Trophoblast cell (in vitro differentiated cells and primary cell): ENCODE measurements around the gene SMAP1.

Experiments used
- DNase-seq, 2 donors: peaks; one replicate each; pipeline ENCODE4 v3.0.0-alpha.2; 2016
- H2AFZ ChIP-seq: 2 replicates; pipeline ENCODE4 v1.6.1; 2013; ENCODE audit warnings: low read length, moderate library complexity, mild to moderate bottlenecking; ENCODE audit not compliant: insufficient read depth, poor library complexity
- H2AK5ac ChIP-seq: 2 replicates; pipeline ENCODE4 v1.6.1; 2013; ENCODE audit warnings: mild to moderate bottlenecking, low read length
- H2BK120ac ChIP-seq: 2 replicates; pipeline ENCODE4 v1.6.1; 2013; ENCODE audit warnings: low read length, mild to moderate bottlenecking, moderate library complexity; ENCODE audit not compliant: insufficient read depth, poor library complexity
- H2BK12ac ChIP-seq: 2 replicates; pipeline ENCODE4 v1.6.1; 2013; ENCODE audit warnings: mild to moderate bottlenecking, low read length, moderate library complexity
- H2BK5ac ChIP-seq: 2 replicates; pipeline ENCODE4 v1.6.1; 2013; ENCODE audit warnings: low read length, low read depth, moderate library complexity, mild to moderate bottlenecking; ENCODE audit not compliant: poor library complexity
- H3K14ac ChIP-seq: 2 replicates; pipeline ENCODE4 v1.6.1; 2013; ENCODE audit warnings: mild to moderate bottlenecking, low read length
- H3K18ac ChIP-seq: 2 replicates; pipeline ENCODE4 v1.6.1; 2013; ENCODE audit warnings: mild to moderate bottlenecking, low read length
- H3K23ac ChIP-seq: 2 replicates; pipeline ENCODE4 v1.6.1; 2013; ENCODE audit warnings: low read length
- H3K27ac ChIP-seq: 2 replicates; pipeline ENCODE4 v1.5.1; 2013; ENCODE audit warnings: low read depth, mild to moderate bottlenecking, inconsistent platforms, low read length, moderate library complexity
- H3K27me3 ChIP-seq: 2 replicates; pipeline ENCODE4 v1.6.1; 2013; ENCODE audit warnings: inconsistent platforms, mild to moderate bottlenecking, low read length, moderate library complexity; ENCODE audit not compliant: insufficient read depth
- H3K36me3 ChIP-seq, 2 experiments: 1 replicate in 1 of 2; 2 replicates in 1 of 2; pipeline ENCODE4 v1.6.1; 2013; ENCODE audit warnings: low read length in 2 of 2, mild to moderate bottlenecking in 2 of 2, moderate library complexity in 1 of 2; ENCODE audit not compliant: insufficient read depth in 2 of 2, control insufficient read depth in 1 of 2
- H3K4ac ChIP-seq: 2 replicates; pipeline ENCODE4 v1.6.1; 2013; ENCODE audit warnings: low read depth, mild to moderate bottlenecking, low read length, moderate library complexity
- H3K4me1 ChIP-seq, 2 experiments: 1 replicate in 1 of 2; 2 replicates in 1 of 2; pipeline ENCODE4 v1.6.1; 2013; ENCODE audit warnings: low read length in 2 of 2, mild to moderate bottlenecking in 2 of 2, moderate library complexity in 1 of 2; ENCODE audit not compliant: insufficient read depth in 2 of 2, control insufficient read depth in 1 of 2
- H3K4me2 ChIP-seq: 2 replicates; pipeline ENCODE4 v1.6.1; 2013; ENCODE audit warnings: inconsistent platforms, mild to moderate bottlenecking, low read length, moderate library complexity
- H3K4me3 ChIP-seq: 2 replicates; pipeline ENCODE4 v1.5.1; 2013; ENCODE audit warnings: mild to moderate bottlenecking, low read depth, low read length, inconsistent platforms
- H3K79me1 ChIP-seq: one replicate; pipeline ENCODE4 v1.6.1; 2013; ENCODE audit warnings: low read length
- H3K79me2 ChIP-seq: 2 replicates; pipeline ENCODE4 v1.6.1; 2013; ENCODE audit warnings: low read length, mild to moderate bottlenecking; ENCODE audit not compliant: control insufficient read depth, insufficient read depth, poor library complexity
- H3K9ac ChIP-seq: 2 replicates; pipeline ENCODE4 v1.6.1; 2013; ENCODE audit warnings: mild to moderate bottlenecking, low read length
- H3K9me3 ChIP-seq: 2 replicates; pipeline ENCODE4 v1.6.1; 2013; ENCODE audit warnings: low read depth, mild to moderate bottlenecking, control low read depth, inconsistent platforms, low read length; ENCODE audit not compliant: insufficient read depth
- H4K12ac ChIP-seq: 2 replicates; pipeline ENCODE4 v1.6.1; 2013; ENCODE audit warnings: low read depth, mild to moderate bottlenecking, low read length, moderate library complexity
- H4K8ac ChIP-seq: 2 replicates; pipeline ENCODE4 v1.6.1; 2013; ENCODE audit warnings: low read depth, mild to moderate bottlenecking, low read length, moderate library complexity
- H4K91ac ChIP-seq: one replicate; pipeline ENCODE4 v1.6.1; 2013; ENCODE audit warnings: low read depth, mild to moderate bottlenecking, low read length, moderate library complexity
- WGBS: extraction: QIAGEN DNeasy Blood & Tissue Kit; methylation state at CpG from one replicate; pipeline ENCODE4 v1.1.7; 2013; ENCODE audit warnings: missing lambda C conversion rate; ENCODE audit not compliant: insufficient read length, insufficient coverage; ENCODE audit errors: extremely low coverage; 5-methylcytosine and 5-hydroxymethylcytosine counted together

SMAP1 gene

DNA sequence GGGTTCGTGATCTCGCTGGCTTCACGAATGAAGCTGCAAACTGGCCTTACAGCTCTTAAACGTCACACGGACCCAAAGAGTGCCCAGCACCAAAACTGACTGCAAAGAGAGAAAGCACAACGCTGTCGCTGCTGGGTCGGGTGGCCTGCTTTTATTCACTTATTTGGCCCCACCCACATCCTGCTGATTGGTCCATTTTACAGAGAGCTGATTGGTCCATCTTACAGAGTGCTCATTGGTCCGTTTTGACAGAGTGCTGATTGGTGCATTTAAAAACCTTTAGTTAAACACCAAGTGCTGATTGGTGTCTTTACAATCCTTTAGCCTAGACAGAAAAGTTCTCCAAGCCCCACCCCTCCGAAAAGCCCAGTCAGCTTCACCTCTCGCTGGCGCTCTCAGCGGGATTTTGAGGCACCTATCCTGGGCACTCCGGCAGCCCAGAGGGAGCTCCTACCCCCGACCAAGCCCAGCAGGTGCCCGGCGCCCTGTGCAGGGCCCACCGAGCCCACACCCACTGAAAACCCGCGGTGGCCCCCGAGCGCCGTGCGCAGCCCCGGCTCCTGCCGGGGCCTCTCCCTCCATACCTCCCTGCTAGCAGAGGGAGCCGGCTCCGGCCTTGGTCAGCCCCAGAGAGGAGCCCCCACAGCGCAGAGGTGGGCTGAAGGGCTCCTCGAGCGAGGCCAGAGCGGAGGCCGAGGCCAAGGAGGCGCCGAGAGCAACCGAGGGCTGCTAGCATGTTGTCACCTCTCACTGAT is 40.0 kb upstream of the SMAP1 start:
- no CpG with 5 or more reads among the region's 36 CpGs for WGBS
- no peak overlapping the region for H2BK12ac ChIP-seq
- no peak overlapping the region for H4K91ac ChIP-seq
- no peak overlapping the region for H4K12ac ChIP-seq
- H2BK5ac ChIP-seq, result no peak overlapping the region
- H2BK120ac ChIP-seq, result no peak overlapping the region
- H3K27me3 ChIP-seq, result no peaks in the 10 kb centered on the region
- H3K79me2 ChIP-seq, result no peaks in the 10 kb centered on the region
- H4K8ac ChIP-seq, result no peak overlapping the region
- no peak overlapping the region for H3K14ac ChIP-seq
- no peak overlapping the region for H3K9ac ChIP-seq
- H3K27ac ChIP-seq, result no peak overlapping the region
- no peaks in the 10 kb centered on the region for H3K79me1 ChIP-seq
- no peak overlapping the region for H2AFZ ChIP-seq
- no peaks in the 10 kb centered on the region for H3K4me1 ChIP-seq
- H3K23ac ChIP-seq, result no peak overlapping the region
- H3K4me2 ChIP-seq, result no peak overlapping the region
- H3K4ac ChIP-seq, result no peak overlapping the region
- no peak for DNase-seq
- H2AK5ac ChIP-seq, result no peak overlapping the region
- H3K18ac ChIP-seq, result no peak overlapping the region
- no peak overlapping the region for H3K4me3 ChIP-seq
- H3K9me3 ChIP-seq, result no peaks in the 10 kb centered on the region
- no peaks in the 10 kb centered on the region for H3K36me3 ChIP-seq

GRCh38 chr6:70629929-70630328 is 37.8 kb upstream of the SMAP1 start:
- H3K9ac ChIP-seq, result no peak overlapping the region
- H3K9me3 ChIP-seq, result no peaks in the 10 kb centered on the region
- H2AK5ac ChIP-seq, result no peak overlapping the region
- no CpG with 5 or more reads among the region's 1 CpG for WGBS
- no peak overlapping the region for H2AFZ ChIP-seq
- H3K4ac ChIP-seq, result no peak overlapping the region
- no peak overlapping the region for H3K14ac ChIP-seq
- no peak overlapping the region for H3K18ac ChIP-seq
- H3K79me2 ChIP-seq, result no peaks in the 10 kb centered on the region
- no peak overlapping the region for H2BK5ac ChIP-seq
- H2BK12ac ChIP-seq, result no peak overlapping the region
- no peaks in the 10 kb centered on the region for H3K27me3 ChIP-seq
- H4K8ac ChIP-seq, result no peak overlapping the region
- no peak overlapping the region for H3K4me3 ChIP-seq
- no peaks in the 10 kb centered on the region for H3K4me1 ChIP-seq
- H3K36me3 ChIP-seq, result no peaks in the 10 kb centered on the region
- no peak overlapping the region for H4K91ac ChIP-seq
- no peaks in the 10 kb centered on the region for H3K79me1 ChIP-seq
- DNase-seq, result peak in 1 of 2 donors; percentile 8
- no peak overlapping the region for H3K23ac ChIP-seq
- H4K12ac ChIP-seq, result no peak overlapping the region
- H3K27ac ChIP-seq, result no peak overlapping the region
- H3K4me2 ChIP-seq, result no peak overlapping the region
- no peak overlapping the region for H2BK120ac ChIP-seq

- no peak overlapping the region for H4K12ac ChIP-seq
- WGBS, result no CpG with 5 or more reads among the region's 2 CpGs
- H3K18ac ChIP-seq, result no peak overlapping the region
- H3K27ac ChIP-seq, result no peak overlapping the region
- no peak overlapping the region for H4K91ac ChIP-seq
- H3K4me2 ChIP-seq, result no peak overlapping the region
- no peak overlapping the region for H2BK12ac ChIP-seq
- H3K9me3 ChIP-seq, result no peaks in the 10 kb centered on the region
- no peaks in the 10 kb centered on the region for H3K79me2 ChIP-seq
- no peak overlapping the region for H3K14ac ChIP-seq
- H2AFZ ChIP-seq, result no peak overlapping the region
- no peaks in the 10 kb centered on the region for H3K27me3 ChIP-seq
- no peak for DNase-seq
- no peak overlapping the region for H2BK5ac ChIP-seq
- H3K4me1 ChIP-seq, result no peaks in the 10 kb centered on the region
- H3K4ac ChIP-seq, result no peak overlapping the region
- H3K79me1 ChIP-seq, result no peaks in the 10 kb centered on the region
- H4K8ac ChIP-seq, result no peak overlapping the region
- no peak overlapping the region for H2BK120ac ChIP-seq
- no peak overlapping the region for H3K23ac ChIP-seq
- no peak overlapping the region for H3K9ac ChIP-seq
- no peak overlapping the region for H2AK5ac ChIP-seq
- H3K4me3 ChIP-seq, result no peak overlapping the region
- H3K36me3 ChIP-seq, result no peaks in the 10 kb centered on the region
These were observed 33.8 kb upstream of the SMAP1 start for GRCh38 chr6:70633870-70634269.

- Histone ChIP-seq H2AFZ (no peak overlapping the region), H3K4me2 (no peak overlapping the region), H3K23ac (no peak overlapping the region), H3K9me3 (no peaks in the 10 kb centered on the region), H3K18ac (no peak overlapping the region), H3K79me1 (no peaks in the 10 kb centered on the region), H4K91ac (no peak overlapping the region), H4K12ac (no peak overlapping the region), H2BK120ac (no peak overlapping the region), H2AK5ac (no peak overlapping the region), H3K4me3 (no peak overlapping the region), H3K4me1 (no peaks in the 10 kb centered on the region), H2BK5ac (no peak overlapping the region), H4K8ac (no peak overlapping the region), H3K9ac (no peak overlapping the region), H3K14ac (no peak overlapping the region), H3K79me2 (no peaks in the 10 kb centered on the region), H3K4ac (no peak overlapping the region), H3K27ac (no peak overlapping the region), H3K27me3 (no peaks in the 10 kb centered on the region), H2BK12ac (no peak overlapping the region), H3K36me3 (no peaks in the 10 kb centered on the region)
- no peak for DNase-seq
- no CpG with 5 or more reads among the region's 8 CpGs for WGBS
These were observed 31.1 kb upstream of the SMAP1 start for GRCh38 chr6:70636596-70636995.
